Gastrocnemius medialis (tissue), 4 donors: ENCODE measurements around the gene EPHB2.

Experiments used
- POLR2A ChIP-seq, 2 donors: fragments of 450-650 bp; IDR thresholded peaks; one replicate each; pipeline ENCODE4 v1.6.1; 2017; ENCODE audit warnings: antibody characterized with exemption in 2 of 2, mild to moderate bottlenecking in 2 of 2, moderate library complexity in 2 of 2
- TF ChIP-seq, protein P1 (sequence below), 5 experiments: fragments of 450-650 bp in 3 of 5; fragments of 200-600 bp in 2 of 5; sonication (generic) in 2 of 5; IDR thresholded peaks in 4 of 5; conservative IDR thresholded peaks in 1 of 5; 1 replicate in 4 of 5; 2 replicates in 1 of 5; pipeline ENCODE4 v1.5.1; 2016 to 2019; ENCODE audit warnings: antibody characterized with exemption in 5 of 5, mild to moderate bottlenecking in 3 of 5, moderate library complexity in 3 of 5

GRCh38 chr1:22917989-22918388 is 207.3 kb downstream of the EPHB2 start:
- TF ChIP-seq, protein P1, sequence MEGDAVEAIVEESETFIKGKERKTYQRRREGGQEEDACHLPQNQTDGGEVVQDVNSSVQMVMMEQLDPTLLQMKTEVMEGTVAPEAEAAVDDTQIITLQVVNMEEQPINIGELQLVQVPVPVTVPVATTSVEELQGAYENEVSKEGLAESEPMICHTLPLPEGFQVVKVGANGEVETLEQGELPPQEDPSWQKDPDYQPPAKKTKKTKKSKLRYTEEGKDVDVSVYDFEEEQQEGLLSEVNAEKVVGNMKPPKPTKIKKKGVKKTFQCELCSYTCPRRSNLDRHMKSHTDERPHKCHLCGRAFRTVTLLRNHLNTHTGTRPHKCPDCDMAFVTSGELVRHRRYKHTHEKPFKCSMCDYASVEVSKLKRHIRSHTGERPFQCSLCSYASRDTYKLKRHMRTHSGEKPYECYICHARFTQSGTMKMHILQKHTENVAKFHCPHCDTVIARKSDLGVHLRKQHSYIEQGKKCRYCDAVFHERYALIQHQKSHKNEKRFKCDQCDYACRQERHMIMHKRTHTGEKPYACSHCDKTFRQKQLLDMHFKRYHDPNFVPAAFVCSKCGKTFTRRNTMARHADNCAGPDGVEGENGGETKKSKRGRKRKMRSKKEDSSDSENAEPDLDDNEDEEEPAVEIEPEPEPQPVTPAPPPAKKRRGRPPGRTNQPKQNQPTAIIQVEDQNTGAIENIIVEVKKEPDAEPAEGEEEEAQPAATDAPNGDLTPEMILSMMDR (IDR thresholded peaks at IDR 0.05 in 4 of 5, conservative IDR thresholded peaks at IDR 0.05 in 1 of 5), result no peak
- TF ChIP-seq POLR2A (IDR thresholded peaks at IDR 0.05), result no peak
